GM21360 (cell line): ENCODE measurements around the gene CDC23.
"Not testable (repeated sequence)": the region's sequence is repeated elsewhere in the genome, so short reads cannot be mapped to it uniquely, and the experiment has no call there.

Experiments
- ATAC-seq: cut with Tn5 transposase; IDR thresholded peaks from one replicate; pipeline ENCODE4 v1.9.1; 2021; ENCODE audit warnings: mild to moderate bottlenecking, moderate library complexity; ENCODE audit not compliant: unreplicated experiment

CDC23 gene

DNA sequence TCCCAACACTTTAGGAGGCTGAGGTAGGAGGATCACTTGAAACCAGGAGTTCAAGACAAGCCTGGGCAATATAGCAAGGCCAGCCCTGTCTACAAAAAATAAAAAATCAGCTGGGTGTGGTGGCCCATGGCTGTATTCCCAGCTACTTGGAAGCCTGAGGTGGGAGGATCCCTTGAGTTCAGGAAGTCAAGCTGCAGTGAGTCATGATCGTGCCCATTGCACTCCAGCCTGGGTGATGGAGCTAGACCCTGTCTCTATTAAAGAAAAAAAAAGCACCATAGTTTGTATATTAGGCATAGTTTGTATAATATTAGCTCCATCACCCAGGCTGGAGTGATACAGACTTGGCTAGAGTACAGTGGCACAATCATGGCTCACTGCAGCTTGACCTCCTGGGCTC, 64.3 kb downstream of the CDC23 start:
- no peak for ATAC-seq

DNA sequence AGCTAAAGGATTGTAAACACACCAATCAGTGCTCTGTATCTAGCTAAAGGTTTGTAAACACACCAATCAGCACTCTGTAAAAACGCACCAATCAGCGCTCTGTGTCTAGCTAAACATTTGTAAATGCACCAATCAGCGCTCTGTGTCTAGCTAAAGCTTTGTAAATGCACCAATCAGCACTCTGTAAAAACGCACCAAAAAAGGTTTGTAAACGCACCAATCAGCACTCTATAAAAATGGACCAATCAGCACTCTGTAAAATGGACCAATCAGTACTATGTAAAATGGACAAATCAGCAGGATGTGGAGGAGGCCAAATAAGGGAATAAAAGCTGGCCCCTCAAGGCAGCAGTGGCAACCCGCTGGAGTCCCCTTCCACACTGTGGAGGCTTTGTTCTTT, 69.5 kb downstream of the CDC23 start:
- not testable (repeated sequence) for ATAC-seq

DNA sequence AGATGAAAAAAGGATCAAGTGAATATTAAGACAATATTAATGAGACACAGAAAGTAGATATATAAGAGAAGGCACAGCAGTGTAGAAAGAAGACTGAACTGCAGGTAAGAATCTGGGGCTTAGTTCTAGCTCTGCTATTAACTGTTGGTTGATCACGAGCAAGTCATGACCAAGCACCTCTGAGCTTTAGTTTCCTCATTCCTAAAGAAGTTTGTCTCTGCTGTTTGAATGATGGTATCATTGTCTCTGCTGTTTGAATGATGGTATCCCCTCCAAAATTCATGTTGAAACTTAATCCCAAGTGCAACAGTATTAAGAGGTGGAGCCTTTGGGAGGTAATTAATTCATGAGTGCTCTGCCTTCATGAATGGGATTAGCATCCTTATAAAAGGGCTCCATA, 71.4 kb downstream of the CDC23 start:
- ATAC-seq: no peak

DNA sequence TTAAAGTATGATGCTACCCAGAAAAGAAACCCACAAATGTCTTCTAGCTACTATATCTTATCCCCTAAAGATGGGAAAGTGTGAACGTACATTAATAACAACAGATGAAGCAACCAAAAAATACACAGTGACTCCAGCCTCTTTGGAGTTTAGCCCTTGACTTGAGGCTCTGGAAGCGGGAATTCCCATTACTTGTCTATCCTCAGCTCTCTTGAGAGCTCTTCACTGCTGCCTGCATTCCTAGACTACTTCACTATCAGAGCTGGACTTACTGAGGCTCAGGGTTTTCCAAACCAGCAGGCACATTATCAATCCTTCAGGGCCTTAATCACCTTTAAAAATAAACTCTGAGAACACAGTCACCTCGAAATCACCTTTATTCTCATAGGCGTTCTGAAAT, 72.9 kb downstream of the CDC23 start:
- no peak for ATAC-seq

DNA sequence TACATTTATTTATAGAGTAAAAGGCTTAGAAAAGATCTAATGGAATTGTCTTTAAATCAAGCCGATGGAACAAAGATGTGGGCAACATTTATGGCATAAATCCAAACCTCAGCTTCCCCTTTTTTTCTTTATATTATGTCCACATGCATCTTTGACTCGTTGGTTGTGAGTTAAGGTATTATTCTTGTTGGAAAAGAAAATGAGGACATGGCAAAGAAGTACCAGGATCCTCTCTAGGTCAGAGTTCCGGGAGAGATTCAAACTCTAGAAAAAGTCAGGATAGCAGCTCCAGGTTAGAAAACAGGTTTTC, 73.4 kb downstream of the CDC23 start:
- no peak for ATAC-seq

DNA sequence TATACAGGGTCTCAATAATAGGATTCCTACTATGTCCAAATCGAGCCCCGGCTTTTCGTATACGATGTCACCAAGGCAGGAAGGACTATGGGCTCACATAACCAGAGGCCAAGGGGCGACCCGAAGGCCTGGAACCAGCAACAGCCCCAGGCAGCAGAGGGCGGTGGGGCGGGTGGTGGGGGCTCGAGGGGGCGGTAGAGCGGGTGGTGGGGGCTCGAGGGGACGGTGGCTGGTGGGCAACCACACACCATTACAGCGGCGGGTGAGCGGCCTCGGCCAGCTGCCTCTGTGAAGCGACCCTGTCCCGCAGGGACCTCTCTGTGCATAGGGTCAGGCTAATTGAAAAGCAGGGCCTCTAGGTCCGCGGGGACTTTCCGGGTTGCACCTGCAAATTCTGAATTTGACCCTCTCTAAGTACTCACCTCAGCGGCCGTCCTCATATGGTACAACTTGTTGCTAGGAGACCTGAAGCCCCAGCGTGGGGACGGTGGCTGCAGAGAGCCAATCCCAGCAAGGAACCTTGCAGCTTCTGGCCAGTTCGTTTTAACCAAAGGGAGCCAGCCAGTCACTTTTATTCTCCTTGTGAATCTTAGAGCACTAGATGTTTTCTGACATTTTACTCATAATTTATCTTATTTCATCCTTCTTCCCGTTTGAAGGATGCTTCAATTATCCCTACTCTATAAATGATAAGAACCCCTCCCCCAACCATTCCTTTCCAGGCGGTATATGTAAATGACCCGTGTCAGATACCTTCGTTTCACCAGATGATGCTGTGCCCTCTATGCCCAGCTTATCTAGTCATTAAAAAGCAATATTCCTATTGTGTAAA, 74.0 kb downstream of the CDC23 start, which contains the start of gene NME5:
TSS of gene NME5 (minus strand) at position 480 of the 832 bp plus-strand sequence. CDS start 648 bp downstream, outside the sequence.
- peak; percentile 63 for ATAC-seq
